Neural cell (in vitro differentiated cells): ENCODE data around the gene DAZ4.
"Not testable (repeated sequence)": the region's sequence is repeated elsewhere in the genome, so short reads cannot be mapped to it uniquely, and the experiment has no call there.

Source experiments
- EZH2 ChIP-seq: fragments of 200-600, 300-800 bp; shearing (Covaris generic), sonication (generic); IDR thresholded peaks from 2 replicates; pipeline ENCODE4 v1.6.1; 2014; ENCODE audit warnings: antibody characterized with exemption, low read length, borderline replicate concordance, mild to moderate bottlenecking; ENCODE audit not compliant: insufficient read depth, poor library complexity, severe bottlenecking
- TF ChIP-seq, protein P1 (sequence below): IDR thresholded peaks from 2 replicates; pipeline ENCODE4 v1.6.1; 2012; ENCODE audit warnings: borderline replicate concordance

DNA sequence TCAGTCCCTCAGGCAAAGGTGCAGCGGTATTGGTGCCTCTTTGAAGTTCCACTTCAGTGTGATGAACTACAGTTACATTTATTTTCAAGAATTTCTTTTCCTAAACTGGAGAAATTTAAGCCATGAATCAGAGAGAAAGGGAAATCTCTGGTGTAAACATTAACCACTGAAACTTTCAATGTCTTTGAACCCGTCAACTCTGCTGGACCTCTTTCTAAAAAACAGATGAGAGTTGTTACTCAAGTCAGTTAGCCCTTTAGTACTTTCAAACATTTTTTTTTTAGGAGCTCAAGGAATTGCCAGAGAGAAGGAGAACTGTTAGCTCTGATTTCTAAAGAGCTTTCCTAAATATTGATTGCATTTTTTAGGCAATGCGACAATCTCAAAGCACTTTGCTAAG is 11.9 kb upstream of the DAZ4 start:
- TF ChIP-seq, protein P1, sequence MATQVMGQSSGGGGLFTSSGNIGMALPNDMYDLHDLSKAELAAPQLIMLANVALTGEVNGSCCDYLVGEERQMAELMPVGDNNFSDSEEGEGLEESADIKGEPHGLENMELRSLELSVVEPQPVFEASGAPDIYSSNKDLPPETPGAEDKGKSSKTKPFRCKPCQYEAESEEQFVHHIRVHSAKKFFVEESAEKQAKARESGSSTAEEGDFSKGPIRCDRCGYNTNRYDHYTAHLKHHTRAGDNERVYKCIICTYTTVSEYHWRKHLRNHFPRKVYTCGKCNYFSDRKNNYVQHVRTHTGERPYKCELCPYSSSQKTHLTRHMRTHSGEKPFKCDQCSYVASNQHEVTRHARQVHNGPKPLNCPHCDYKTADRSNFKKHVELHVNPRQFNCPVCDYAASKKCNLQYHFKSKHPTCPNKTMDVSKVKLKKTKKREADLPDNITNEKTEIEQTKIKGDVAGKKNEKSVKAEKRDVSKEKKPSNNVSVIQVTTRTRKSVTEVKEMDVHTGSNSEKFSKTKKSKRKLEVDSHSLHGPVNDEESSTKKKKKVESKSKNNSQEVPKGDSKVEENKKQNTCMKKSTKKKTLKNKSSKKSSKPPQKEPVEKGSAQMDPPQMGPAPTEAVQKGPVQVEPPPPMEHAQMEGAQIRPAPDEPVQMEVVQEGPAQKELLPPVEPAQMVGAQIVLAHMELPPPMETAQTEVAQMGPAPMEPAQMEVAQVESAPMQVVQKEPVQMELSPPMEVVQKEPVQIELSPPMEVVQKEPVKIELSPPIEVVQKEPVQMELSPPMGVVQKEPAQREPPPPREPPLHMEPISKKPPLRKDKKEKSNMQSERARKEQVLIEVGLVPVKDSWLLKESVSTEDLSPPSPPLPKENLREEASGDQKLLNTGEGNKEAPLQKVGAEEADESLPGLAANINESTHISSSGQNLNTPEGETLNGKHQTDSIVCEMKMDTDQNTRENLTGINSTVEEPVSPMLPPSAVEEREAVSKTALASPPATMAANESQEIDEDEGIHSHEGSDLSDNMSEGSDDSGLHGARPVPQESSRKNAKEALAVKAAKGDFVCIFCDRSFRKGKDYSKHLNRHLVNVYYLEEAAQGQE = not testable (repeated sequence)
- TF ChIP-seq EZH2 = not testable (repeated sequence)
